BE2C (cell line): ENCODE measurements around the gene LRRC32.

Experiments
- DNase-seq: peaks from one replicate; pipeline ENCODE4 v3.0.0-alpha.2; 2020
- H3K27me3 ChIP-seq: fragments of 250-450 bp; sonication (Bioruptor Pico); 2 replicates; pipeline ENCODE4 v1.5.1; 2020; ENCODE audit warnings: mild to moderate bottlenecking
- H3K36me3 ChIP-seq: fragments of 250-450 bp; sonication (Bioruptor Pico); 2 replicates; pipeline ENCODE4 v1.5.1; 2020; ENCODE audit warnings: mild to moderate bottlenecking
- H3K4me1 ChIP-seq: fragments of 250-450 bp; sonication (Bioruptor Pico); 2 replicates; pipeline ENCODE4 v1.5.1; 2020
- H3K4me3 ChIP-seq: 2 replicates; pipeline ENCODE4 v1.5.1; 2011; ENCODE audit warnings: low read depth, low read length
- H3K9me3 ChIP-seq: fragments of 250-450 bp; sonication (Bioruptor Pico); 2 replicates; pipeline ENCODE4 v1.5.1; 2020
- TF ChIP-seq, protein P1 (sequence below): IDR thresholded peaks from 2 replicates; pipeline ENCODE4 v1.5.1; 2012; ENCODE audit warnings: mild to moderate bottlenecking, low read depth, low read length

LRRC32 gene

DNA sequence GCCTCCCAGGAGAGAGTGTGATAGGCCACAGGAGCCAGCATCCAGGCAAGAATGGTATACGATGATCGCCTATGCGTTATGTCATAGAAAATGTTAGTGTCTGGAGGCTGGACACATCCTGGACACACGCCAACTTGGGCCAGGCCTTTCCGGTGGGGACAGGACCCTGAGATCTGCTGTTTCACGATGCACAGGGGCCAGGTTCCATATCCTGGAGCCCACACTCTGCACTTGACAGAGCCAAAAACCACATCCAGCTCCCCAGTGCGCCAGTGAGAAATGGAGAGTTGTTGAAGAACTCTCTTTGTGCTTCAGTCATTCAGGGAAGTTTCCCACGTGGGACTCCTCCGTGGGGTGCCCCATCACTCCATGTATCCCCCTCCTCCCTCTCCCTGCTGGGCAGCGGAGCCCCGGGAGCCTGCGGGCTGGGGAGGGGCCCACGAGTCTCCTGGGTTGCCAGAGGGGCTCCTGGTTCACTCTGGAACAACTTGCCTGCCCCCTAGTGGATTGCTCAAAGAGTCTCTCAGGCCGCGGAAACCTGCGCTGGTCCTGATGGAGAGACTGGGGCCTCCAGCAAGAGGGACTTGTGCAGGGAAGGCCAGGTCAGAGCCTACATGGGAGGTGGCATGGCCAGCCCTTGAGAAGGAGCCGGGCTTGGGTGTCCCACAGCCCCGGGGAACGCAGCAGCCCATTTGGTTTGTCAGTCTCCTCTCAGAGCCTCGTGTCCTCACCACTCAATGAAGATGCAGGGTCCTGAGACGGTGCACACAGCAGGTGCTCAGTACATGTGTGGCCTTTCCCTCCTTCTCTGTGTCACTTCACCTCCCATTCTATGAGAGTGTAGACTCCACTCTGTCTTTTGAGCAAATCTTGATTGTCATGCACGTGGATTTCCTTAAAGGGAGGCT is 10.2 kb upstream of the LRRC32 start:
- no peaks in the 10 kb centered on the region; the same call in 1 of the 2 replicates for H3K4me1 ChIP-seq
- H3K27me3 ChIP-seq, result no peaks in the 10 kb centered on the region
- TF ChIP-seq, protein P1, sequence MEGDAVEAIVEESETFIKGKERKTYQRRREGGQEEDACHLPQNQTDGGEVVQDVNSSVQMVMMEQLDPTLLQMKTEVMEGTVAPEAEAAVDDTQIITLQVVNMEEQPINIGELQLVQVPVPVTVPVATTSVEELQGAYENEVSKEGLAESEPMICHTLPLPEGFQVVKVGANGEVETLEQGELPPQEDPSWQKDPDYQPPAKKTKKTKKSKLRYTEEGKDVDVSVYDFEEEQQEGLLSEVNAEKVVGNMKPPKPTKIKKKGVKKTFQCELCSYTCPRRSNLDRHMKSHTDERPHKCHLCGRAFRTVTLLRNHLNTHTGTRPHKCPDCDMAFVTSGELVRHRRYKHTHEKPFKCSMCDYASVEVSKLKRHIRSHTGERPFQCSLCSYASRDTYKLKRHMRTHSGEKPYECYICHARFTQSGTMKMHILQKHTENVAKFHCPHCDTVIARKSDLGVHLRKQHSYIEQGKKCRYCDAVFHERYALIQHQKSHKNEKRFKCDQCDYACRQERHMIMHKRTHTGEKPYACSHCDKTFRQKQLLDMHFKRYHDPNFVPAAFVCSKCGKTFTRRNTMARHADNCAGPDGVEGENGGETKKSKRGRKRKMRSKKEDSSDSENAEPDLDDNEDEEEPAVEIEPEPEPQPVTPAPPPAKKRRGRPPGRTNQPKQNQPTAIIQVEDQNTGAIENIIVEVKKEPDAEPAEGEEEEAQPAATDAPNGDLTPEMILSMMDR, result peak; percentile 91
- no peaks in the 10 kb centered on the region for H3K9me3 ChIP-seq
- peak; percentile 91 for DNase-seq
- peak overlapping the region; percentile 24; the same call in 1 of the 2 replicates for H3K4me3 ChIP-seq
- no peaks in the 10 kb centered on the region for H3K36me3 ChIP-seq

- TF ChIP-seq, protein P1, result no peak
- DNase-seq, result no peak
- no peaks in the 10 kb centered on the region for H3K9me3 ChIP-seq
- H3K36me3 ChIP-seq, result no peaks in the 10 kb centered on the region
- H3K4me1 ChIP-seq, result peaks cover 7% of the 10 kb centered on the region
- H3K27me3 ChIP-seq, result no peaks in the 10 kb centered on the region
- no peak overlapping the region for H3K4me3 ChIP-seq
Measured at GRCh38 chr11:76678321-76678720, 7.8 kb upstream of the LRRC32 start.

DNA sequence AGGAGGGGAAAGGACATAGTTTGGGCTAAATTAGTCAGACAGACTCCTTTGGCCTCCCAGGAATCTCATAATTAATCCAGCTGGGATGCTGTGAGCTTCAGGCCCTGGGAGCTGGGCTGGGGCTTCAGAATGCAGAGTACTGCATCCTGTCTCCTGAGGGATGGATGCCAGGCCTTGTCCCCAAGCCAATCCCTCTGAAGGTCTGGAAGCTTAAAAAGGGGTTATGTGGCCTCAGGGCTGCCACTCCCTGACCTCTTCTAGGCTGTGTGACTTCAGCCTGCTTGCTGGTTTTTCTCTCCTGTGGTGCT is 6.9 kb upstream of the LRRC32 start:
- Histone ChIP-seq H3K4me1 (peaks cover 7% of the 10 kb centered on the region), H3K36me3 (no peaks in the 10 kb centered on the region), H3K4me3 (no peak overlapping the region), H3K27me3 (no peaks in the 10 kb centered on the region), H3K9me3 (no peaks in the 10 kb centered on the region)
- DNase-seq, result no peak
- TF ChIP-seq, protein P1, result 0 out of 2 replicates have a peak, but pooled peaks have one; percentile 5

DNA sequence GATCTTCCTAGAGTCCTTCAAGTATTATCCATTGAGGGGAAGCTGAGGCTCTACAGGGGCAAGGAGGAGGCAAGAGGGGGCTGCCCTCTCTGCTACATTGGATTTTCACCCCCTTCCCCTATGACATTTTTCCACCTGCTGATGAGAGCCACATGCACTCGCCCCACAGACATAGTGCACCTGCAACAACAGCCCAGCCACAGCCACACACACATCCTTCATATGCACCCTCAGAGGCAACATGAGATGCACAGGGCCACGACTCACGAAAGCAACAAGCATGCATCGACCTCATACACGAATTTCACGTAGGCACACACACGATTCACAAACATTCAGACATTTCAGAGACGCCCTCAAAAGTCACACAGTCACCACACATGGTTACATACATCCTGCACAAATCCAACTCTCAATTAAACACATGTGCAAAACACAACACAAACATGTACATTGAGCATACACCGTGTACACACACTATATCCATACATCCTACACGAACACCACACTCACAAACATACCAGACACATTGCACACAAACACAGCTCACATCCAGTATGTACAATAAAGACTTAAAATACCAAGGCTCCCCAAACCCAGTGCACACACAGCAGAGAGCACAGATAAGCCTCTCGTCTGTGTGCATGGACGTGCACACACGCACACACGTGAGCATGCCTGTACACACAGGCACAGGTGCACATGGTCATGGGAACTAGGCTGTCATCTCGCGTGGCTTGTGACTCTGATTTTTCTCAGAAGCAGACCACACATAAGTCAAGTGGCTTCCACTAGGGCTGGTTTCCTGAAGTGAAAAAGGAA is 6.3 kb upstream of the LRRC32 start:
- TF ChIP-seq, protein P1, result no peak
- no peak for DNase-seq
- no peaks in the 10 kb centered on the region for H3K36me3 ChIP-seq
- H3K4me1 ChIP-seq, result peaks cover 7% of the 10 kb centered on the region
- H3K4me3 ChIP-seq, result no peak overlapping the region
- no peaks in the 10 kb centered on the region for H3K27me3 ChIP-seq
- H3K9me3 ChIP-seq, result no peaks in the 10 kb centered on the region

DNA sequence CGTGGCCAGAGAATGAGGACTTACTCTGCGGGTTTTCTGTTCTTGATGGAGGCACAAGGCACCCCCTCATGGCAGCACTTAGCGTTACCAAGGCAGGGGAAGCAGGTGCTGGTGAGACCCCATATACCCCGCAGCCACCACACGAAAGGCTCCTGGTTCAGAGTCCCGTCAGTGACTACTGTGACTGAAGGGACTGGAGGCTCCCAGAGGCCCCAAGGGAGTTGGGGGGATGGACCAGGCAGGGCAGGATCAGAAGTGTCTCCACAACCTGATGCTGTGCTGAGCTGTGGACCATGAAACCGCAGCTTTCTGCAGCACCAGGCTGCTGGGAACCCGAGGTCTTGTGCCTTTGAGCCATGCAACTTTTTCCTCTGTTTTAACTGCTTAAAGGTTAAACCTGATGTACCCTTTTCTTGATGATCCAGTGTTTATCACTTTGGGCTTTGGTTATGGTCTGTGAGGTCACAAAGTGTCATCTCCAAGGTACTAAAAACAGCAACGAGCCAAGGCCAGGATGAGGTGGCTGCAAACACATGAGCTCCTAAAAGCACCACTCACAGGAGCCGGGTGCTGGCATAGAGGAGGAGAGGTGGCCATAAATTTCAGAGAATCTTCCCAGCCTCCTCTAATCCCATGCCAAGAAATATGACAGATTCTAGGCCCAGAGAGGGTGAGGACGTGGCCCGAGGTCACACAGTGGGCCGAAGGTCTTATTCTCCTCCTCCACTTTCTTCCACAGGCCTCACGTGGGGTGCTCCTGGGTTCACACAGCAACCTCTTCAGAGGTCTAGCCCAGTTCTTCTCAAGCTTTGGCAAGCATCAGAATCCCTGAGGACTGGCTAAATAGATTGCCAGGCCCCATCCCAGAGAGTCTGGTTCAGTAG is 4.2 kb upstream of the LRRC32 start:
- Histone ChIP-seq H3K27me3 (0 out of 2 replicates have a peak, but pooled peaks cover 4% of the 10 kb centered on the region), H3K9me3 (no peaks in the 10 kb centered on the region), H3K36me3 (no peaks in the 10 kb centered on the region), H3K4me3 (no peak overlapping the region), H3K4me1 (peaks cover 7% of the 10 kb centered on the region; the same call in 1 of the 2 replicates)
- TF ChIP-seq, protein P1, result peak; percentile 35; the same call in 1 of the 2 replicates
- peak; percentile 61 for DNase-seq
